Kidney epithelial cell (primary cell): ENCODE measurements around the gene NXN. TPM values are rescaled to one million over a fixed set of nuclear protein-coding genes. Genes with fewer than 3 reads are reported as not detected.
"Not testable (repeated sequence)": the region's sequence is repeated elsewhere in the genome, so short reads cannot be mapped to it uniquely, and the experiment has no call there.

Source experiments
- DNase-seq: peaks from one replicate; pipeline ENCODE4 v3.0.0-alpha.2; 2010; ENCODE audit warnings: low read depth
- H3K27me3 ChIP-seq: 2 replicates; pipeline ENCODE4 v1.6.0; 2011; ENCODE audit warnings: low read length; ENCODE audit not compliant: control insufficient read depth, insufficient read depth
- H3K36me3 ChIP-seq: 2 replicates; pipeline ENCODE4 v1.5.1; 2011; ENCODE audit warnings: low read length; ENCODE audit not compliant: control insufficient read depth, insufficient read depth
- H3K4me3 ChIP-seq: 2 replicates; pipeline ENCODE4 v1.5.1; 2011; ENCODE audit warnings: low read depth, mild to moderate bottlenecking, control low read depth, low read length
- CTCF ChIP-seq: IDR thresholded peaks from 2 replicates; pipeline ENCODE4 v1.5.1; 2011; ENCODE audit warnings: mild to moderate bottlenecking, moderate library complexity, low read length, control low read depth, inconsistent platforms; ENCODE audit not compliant: insufficient read depth, poor library complexity, severe bottlenecking
- total RNA-seq: library from RNA; depleted of rRNA; stranded (reverse); fragments of >200 nt; gene quantifications from 2 replicates; pipeline ENCODE4 v1.2.3, GENCODE V29; 2015

The NXN gene
- total RNA-seq, 1 donor from 2014 or later: 34.3 TPM

- Histone ChIP-seq H3K27me3 (no peaks in the 10 kb centered on the region), H3K36me3 (no peaks in the 10 kb centered on the region), H3K4me3 (no peak overlapping the region)
- DNase-seq: no peak
- TF ChIP-seq CTCF: no peak
These were observed 120.3 kb downstream of the NXN start for GRCh38 chr17:859061-859823.

DNA sequence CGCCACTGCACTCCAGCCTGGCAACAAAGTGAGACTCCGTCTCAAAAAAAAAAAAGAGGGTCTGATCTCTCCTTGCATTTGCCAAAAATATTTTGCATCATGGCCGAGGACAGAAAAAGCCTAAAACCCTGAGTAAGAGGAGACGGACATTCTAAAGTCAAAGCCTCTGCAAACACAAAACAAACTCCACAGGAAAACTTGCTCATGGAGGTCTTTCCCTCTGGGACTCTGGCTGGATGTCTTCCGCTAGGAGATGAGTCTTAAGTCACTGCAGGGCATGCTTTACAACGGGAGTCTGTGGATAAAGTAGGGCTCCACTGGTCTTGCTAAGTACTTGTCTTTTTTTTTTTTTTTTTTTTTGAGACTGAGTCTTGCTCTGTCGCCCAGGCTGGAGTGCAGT lies 123.4 kb downstream of the NXN start:
- Histone ChIP-seq H3K36me3 (no peaks in the 10 kb centered on the region), H3K4me3 (no peak overlapping the region), H3K27me3 (no peaks in the 10 kb centered on the region)
- no peak for DNase-seq
- TF ChIP-seq CTCF: no peak

DNA sequence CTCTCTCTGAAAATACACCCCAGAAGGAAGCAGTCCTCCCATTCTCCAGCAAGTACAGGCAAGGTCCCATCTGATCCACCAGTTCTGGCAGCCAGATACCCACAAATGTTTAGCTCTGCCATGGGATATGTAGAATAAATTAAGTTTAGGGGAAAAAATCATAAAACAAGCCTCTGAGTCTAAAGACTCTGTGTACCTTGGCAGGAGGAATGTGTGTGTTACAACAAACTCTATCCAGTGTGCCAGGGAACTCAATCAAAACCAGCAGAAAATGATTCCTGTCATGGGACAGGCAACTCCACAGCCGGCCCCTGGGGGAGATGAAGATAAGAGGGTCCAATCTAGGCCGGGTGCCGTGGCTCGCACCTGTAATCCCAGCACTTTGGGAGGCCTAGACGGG lies 124.0 kb downstream of the NXN start:
- no peak overlapping the region for H3K4me3 ChIP-seq
- H3K36me3 ChIP-seq: no peaks in the 10 kb centered on the region
- H3K27me3 ChIP-seq: no peaks in the 10 kb centered on the region
- no peak for DNase-seq
- no peak for TF ChIP-seq CTCF

DNA sequence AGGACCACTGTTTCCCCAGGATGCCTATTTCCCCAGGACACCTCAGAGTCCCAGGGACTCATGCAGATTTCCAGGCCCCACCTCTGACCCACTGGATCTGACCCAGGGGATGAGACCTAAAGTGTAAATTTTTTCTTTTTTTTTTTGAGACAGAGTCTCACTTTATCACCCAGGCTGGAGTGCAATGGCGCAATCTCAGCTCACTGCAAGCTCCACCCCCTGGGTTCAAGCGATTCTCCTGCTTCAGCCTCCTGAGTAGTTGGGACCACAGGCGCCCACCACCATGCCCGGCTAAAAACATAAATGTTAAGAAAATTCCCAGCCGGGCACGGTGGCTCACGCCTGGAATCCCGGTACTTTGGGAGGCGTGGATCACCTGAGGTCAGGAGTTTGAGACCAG lies 126.7 kb downstream of the NXN start:
- not testable (repeated sequence) for H3K4me3 ChIP-seq, H3K27me3 ChIP-seq, H3K36me3 ChIP-seq, DNase-seq

DNA sequence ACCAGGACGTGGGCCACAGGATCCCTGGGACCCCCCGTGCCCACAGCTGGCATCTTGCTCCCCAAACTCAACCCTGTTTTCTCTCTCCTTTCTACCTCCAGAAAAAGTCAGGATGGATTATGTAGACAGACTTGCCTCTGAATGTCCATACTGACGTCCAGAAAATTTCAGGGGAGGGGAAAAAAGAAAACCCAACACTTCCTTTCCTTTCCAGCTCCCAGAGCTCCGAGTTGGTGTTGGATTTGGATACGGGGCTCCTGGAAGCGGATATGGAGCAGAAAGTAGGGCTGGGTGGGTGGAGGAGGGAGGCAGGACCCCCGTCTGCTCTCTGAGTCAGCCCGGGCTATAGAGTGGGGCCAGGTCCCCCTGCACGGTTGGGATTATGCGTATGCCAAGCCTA lies 127.2 kb downstream of the NXN start:
- H3K4me3 ChIP-seq: no peak overlapping the region
- no peaks in the 10 kb centered on the region for H3K27me3 ChIP-seq
- no peaks in the 10 kb centered on the region for H3K36me3 ChIP-seq
- DNase-seq: no peak
- no peak for TF ChIP-seq CTCF

- no peak for TF ChIP-seq CTCF
- no peak for DNase-seq
- no peak overlapping the region for H3K4me3 ChIP-seq
- no peaks in the 10 kb centered on the region for H3K27me3 ChIP-seq
- H3K36me3 ChIP-seq: no peaks in the 10 kb centered on the region
These were observed 127.7 kb downstream of the NXN start for GRCh38 chr17:851924-852323.
